NCI-H1105 treated with DMSO at 0.1 percent for 48 hours (cell line): ENCODE measurements around the gene NIBAN1.
"Not testable (repeated sequence)": the region's sequence is repeated elsewhere in the genome, so short reads cannot be mapped to it uniquely, and the experiment has no call there.

Experiments used
- DNase-seq: peaks from one replicate; lab custom pipeline; 2025; lab: John Stamatoyannopoulos, UW

The NIBAN1 gene, protein sequence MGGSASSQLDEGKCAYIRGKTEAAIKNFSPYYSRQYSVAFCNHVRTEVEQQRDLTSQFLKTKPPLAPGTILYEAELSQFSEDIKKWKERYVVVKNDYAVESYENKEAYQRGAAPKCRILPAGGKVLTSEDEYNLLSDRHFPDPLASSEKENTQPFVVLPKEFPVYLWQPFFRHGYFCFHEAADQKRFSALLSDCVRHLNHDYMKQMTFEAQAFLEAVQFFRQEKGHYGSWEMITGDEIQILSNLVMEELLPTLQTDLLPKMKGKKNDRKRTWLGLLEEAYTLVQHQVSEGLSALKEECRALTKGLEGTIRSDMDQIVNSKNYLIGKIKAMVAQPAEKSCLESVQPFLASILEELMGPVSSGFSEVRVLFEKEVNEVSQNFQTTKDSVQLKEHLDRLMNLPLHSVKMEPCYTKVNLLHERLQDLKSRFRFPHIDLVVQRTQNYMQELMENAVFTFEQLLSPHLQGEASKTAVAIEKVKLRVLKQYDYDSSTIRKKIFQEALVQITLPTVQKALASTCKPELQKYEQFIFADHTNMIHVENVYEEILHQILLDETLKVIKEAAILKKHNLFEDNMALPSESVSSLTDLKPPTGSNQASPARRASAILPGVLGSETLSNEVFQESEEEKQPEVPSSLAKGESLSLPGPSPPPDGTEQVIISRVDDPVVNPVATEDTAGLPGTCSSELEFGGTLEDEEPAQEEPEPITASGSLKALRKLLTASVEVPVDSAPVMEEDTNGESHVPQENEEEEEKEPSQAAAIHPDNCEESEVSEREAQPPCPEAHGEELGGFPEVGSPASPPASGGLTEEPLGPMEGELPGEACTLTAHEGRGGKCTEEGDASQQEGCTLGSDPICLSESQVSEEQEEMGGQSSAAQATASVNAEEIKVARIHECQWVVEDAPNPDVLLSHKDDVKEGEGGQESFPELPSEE

DNA sequence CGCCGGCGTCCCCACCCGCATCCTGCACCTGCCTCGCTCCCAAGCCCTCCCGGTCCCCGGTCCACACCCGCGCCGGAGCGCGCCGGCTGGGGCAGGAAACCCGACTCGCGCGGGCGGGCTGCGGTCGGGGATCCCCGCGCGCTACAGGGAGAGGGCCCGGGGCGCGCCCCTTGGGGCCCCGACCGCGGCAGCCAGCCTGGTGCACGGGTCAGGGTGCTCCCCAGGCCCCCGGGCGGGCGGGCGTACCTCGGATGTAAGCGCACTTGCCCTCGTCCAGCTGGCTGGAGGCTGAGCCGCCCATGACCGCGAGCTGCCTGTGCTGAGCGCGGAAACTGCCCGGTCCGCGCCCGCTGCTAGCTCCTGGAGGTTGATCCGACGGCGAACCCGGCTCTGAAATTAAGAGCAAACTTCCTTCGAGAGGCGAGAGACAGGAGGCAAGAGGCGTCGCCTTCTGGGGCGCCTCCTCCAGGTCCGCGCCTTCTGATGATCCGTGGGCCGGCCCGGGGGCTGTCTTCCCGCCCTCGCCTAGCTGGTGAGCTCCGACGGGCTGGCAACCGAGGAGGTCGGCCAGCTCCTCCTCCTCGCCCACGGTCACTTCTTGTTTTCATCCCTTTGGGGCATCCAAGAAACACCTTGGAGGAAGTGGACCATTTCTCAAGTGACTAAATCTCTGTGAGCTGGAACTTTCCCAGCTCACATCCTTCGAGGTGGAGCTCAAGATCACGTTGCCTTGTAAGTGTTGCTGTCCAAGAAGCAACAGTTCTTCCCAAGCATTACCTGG is at the start of gene NIBAN1:
TSS of gene NIBAN1 (minus strand) at position 453 of the 781 bp plus-strand sequence. CDS start at position 301, 152 bp downstream.
- DNase-seq = no peak

DNA sequence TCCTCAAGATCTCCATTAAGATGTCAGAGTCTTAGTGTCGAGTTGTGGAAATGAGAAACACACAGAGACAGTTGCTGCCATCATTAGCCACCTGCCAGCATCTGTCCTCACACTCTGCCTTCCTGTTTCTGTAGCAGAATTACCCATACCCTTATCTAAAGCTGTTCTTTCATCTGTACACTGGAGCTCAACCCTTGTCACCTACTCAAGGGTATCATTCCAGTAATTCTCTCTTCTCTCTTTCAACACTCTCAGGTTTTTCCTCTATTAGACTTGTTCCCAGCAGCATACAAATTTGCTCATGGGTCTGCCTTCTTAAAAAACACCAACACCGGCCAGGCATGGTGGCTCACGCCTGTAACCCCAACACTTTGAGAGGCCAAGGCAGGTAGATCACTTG is 43.7 kb upstream of the NIBAN1 start:
- DNase-seq = no peak

DNA sequence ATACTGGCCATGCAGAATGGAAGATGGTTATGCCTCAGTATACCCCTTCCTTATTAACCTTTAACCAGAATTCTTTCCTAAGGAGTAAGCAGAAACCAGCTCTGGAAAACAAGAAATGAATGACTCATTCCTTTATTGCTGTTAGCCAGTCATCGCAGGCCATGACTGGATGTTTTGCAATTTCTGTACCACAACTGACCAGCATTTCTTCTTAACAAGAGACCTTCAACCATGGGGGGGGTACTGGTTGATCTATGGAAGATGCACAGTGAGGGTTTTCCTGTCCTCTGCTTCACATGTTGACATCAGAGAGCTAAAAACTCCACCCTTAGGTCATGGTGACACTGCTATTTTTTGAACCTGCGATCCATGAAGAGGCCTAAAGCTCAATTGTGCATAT is 43.0 kb upstream of the NIBAN1 start:
- no peak for DNase-seq

DNA sequence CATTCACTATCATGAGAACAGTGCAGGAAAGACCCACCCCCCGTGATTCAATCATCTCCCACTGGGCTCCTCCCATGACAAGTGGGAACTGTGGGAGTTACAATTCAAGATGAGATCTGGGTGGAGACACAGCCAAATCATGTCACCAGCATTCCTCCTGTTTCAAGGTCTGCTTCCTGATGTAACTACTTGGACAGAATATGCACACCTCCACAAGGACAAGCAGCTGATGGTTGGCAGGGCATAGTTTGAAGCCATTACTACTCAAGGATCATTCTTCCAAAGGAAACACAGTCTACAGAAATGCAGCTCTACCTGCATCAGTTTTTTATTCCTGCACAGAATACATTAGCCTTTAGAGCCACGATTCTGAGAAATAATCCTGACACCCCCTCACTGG is 42.6 kb upstream of the NIBAN1 start:
- no peak for DNase-seq

DNA sequence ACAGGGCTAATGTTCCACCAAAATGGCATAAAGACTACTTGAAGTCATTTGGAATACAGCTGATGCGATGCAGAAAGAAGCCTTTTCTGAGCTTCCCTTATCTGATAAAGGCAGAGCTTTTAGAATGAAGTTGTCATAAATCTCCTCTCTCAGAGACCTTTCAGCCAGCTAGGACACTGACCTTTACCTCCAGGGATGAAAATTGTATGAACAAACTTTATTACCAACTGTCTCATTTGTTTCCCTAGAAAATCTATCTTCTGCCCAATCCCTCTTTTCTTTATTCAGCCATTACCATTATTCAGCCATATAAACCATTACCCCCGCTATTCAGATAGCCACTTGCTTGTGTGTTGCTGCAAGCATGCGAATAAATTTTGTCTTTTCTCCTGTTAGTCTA is 41.3 kb upstream of the NIBAN1 start:
- no peak for DNase-seq

DNA sequence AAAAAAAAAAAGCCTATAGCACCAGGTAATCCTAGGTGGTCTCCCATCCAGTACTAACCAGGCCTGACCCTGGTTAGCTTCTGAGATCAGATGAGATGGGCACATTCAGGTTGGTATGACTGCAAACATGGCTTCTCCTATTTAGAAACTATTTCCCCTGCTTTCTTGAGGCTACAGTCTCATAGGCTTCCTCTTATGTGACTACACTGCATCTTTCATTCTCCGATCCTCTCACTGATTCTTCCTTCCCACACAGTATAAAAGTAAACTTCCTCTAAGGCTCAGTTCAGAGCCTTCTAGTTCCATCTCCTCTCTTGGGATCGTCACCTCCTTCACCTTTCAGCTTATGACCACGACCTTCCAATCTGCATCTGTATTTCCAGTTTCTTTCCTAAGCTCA is 40.6 kb upstream of the NIBAN1 start:
- no peak for DNase-seq

DNA sequence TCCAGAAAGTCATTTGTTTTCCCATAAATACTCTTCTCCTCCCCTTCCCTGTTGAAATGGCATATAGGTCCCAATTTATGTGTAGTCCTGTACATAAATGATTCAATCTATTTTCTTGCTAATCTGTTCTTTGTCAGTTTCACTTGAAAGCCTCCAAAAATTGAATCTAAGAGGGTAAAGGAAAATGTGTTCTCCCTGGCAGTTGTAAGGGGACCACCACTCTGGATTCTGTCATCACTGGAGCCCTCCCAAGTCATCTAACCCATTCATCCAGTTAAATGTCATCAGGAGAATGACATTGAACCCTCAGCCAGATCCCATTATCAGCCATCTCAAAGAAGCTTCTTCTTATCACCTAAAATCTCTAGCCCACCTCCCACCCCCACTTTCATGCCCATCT is 36.1 kb upstream of the NIBAN1 start:
- no peak for DNase-seq

DNA sequence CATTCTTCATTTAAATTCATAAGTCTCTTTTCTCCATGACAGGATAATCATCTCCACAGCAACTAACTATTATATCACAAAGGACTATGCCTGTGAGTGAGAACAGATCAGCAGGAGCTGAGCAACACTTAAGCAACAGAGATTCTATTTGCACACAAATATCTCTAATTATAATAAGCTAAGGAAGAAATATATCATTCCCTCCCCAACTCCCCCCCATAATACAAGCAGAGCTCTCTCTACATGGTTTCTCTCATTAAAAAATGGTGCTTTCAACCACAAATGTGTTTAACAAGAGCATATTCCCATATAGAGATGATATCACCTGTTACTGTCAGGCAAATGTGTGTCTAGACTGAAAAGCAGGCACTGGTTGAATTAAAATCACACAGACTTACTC is 34.5 kb upstream of the NIBAN1 start:
- no peak for DNase-seq

DNA sequence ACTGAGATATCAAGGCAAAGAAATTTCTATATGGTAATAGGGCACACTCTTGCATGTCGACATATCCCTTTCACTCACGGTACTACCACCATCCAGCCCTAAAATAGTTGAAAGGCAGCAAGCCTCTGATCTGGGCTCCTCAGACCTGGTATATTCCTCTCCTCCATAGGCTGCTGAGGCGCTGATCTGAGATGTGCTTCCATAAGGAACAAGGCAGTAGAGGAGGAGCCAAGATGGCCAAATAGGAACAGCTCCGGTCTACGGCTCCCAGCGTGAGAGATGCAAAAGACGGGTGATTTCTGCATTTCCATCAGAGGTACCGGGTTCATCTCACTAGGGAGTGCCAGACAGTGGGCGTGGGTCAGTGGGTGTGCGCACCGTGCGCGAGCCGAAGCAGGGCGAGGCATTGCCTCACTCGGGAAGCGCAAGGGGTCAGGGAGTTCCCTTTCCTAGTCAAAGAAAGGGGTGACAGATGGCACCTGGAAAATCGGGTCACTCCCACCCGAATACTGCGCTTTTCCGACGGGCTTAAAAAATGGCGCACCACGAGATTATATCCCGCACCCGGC is 27.1 kb upstream of the NIBAN1 start:
- not testable (repeated sequence) for DNase-seq

DNA sequence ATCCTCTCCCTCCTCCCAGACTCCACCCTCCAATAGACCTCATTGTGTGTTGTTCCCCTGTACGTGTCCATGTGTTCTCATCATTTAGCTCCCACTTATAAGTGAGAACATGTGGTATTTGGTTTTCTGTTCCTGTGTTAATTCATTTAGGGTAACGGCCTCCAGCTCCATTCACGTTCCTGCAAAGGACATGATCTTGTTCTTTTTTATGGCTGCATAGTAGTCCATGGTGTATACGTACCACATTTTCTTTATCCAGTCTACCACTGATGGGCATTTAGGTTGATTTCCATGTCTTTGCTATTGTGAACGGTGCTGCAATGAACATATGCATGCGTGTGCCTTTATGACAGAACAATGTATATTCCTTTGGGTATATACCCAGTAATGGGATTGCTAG is 25.7 kb upstream of the NIBAN1 start:
- DNase-seq = not testable (repeated sequence)

DNA sequence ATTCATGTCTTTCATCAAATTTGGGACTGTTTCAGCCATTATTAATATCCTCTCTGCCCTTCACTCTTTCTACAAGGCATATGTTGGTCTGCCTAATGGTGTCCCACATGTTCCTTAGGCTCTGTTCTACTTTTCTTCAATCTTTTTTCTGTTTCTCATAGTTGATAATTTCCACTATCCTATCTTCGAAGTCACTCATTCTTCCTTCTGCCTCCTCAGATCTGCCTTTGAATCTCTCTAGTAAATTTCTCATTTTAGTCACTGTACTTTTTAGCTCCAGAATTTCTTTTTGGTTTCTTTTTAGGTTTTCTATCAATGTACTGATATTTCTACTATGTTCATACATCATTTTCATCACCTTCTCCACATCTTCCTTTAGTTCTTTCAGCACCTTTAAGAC is 20.0 kb upstream of the NIBAN1 start:
- no peak for DNase-seq

DNA sequence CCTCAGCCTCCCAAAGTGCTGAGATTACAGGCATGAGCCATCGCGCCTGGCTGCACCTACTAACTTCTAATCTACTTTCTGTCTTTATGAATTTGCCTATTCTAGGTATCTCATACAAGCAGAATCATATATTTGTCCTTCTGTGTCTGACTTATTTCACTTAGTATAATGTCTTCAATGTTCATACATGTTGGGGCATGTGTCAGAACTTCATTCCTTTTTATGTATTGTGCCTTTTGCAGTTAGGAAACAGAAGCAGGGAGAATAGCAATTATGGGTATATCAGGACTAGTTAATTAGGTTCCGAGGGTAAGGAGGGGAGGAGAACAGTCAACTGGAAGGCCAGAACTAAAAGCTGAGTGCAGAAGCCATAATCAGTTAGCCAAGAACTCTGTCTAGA is 18.0 kb upstream of the NIBAN1 start:
- no peak for DNase-seq

DNA sequence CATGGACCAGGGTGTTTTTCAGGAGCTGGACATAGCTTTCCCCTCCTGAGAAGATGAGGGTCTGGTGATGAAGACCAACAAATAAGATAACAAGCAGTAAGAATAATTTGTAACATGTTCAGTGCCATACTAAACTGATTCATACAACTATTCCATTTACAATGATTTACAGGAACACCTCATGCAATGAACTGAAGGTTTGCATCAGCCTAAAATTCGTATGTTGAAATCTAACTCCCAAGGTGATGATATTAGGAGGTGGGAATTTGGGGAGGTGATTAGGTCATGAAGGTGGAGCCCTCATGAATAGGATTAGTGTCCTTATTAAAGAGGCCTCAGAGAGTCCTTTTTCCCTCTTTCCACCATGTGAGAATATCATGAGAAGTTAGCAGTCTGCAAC is 15.9 kb upstream of the NIBAN1 start:
- no peak for DNase-seq

DNA sequence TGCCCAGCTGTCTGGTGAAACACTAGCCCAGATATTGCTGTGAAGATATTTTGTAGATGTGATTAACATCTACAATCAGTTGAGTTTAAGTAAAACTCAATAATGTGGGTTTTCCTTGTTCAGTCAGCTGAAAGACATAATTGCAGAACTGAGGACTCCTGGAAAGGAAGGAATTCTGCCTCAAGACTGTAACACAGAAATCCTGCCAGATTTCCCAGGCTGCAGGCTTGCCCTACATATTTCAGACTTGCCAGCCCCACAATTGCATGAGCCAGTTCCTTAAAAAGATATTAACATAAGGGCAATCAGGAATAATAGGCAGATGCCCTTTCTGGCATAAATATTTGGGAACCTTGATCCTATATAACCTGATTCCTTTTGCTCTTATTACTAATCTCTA is 14.2 kb upstream of the NIBAN1 start:
- no peak for DNase-seq

DNA sequence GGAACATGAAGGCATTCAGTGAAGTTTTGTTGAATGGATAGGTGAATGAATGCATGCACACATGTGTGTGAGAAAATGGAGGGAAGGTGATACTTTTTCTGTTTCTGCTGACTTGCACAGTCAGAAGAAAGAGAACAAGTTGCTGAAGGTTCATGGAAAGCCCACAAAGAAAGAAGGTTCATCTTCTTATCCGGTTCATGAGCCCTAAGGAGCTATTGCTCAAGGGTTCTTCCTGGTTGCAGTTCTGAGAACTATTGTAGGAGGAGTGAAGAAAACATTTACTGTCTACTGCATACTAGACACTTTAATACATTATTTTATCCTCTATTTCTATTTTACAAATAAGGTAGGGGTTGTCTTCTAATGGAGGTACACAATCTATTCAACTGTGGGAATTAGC is 13.4 kb upstream of the NIBAN1 start:
- DNase-seq = no peak

DNA sequence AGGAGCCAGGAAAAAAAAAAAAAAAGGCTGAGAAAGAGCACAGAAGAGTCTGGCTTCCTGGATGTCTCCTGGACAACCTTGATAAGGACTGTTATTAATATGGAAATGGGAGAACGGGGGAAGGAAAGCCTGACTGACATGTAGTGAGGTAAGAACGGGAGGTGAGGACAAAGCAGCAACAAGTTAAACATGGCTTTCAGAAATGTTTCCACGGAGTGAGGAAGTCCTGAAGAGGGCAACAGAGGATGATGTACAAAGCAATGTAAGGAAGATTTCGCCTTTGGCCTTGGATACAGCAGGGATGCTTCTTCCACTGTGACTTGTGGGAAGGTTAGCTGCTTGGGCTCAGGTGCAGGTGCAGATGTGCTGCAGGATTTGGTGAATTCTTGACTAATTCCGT is 11.9 kb upstream of the NIBAN1 start:
- no peak for DNase-seq

DNA sequence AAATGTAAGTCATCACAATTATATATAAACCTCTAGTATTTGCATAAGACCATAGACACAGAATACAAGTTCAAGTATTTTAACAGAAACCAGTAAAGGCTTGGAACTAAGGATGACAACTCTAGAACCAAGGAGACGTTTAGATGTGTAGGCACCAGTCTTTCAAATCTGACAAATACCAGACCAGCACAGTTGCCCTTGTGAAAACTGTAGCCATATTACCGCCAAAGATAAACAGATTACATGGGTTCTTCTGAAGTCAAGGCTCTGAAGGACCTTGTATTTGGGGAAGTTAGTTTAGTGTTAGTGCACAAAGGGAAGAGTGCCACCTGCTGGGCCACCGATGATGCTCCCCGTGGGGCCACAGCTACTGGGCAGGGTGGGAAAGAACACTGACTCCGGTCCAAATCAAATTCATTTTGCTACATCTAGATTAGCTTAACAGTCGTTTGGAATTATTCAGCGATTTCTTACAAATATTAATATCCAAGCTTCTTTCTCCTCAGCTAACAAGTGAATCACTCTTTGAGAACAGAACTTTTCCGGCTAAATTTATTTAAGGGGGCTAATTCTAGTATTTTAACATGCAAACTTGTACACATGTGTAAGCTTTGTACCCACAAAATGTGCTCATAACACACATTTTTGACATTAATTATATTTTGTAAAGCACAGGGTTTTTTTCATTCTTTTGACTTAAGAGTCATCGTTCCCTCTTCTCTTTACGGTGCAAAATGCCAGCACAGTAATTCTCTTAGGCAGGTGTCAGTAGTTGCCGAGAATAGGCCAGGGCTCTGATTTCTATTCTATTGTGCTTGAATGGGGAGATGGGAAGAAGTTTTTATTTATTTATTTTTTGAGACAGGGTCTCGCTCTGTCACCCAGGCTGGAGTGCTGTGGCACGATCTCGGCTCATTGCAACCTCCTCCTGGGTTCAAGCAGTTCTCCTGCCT is 8.0 kb upstream of the NIBAN1 start:
- DNase-seq = peak; percentile 78

DNA sequence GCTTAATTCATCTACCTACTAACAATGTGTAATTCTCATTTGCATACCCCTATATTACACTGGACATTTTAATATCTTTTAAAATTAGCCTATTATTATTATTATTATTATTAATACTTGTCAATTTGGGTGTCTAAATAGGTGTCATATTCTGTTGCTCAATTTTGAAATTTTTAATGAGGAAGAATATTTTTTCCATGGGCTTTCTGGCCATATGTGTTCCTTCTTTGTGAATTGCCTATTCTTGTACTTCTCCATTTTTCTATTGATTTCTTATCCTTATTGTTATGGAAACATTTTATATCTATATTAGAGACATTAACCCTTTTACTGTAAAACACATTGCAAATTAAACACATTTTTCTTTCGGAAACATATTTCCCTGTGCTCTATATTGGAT is 6.4 kb upstream of the NIBAN1 start:
- no peak for DNase-seq

DNA sequence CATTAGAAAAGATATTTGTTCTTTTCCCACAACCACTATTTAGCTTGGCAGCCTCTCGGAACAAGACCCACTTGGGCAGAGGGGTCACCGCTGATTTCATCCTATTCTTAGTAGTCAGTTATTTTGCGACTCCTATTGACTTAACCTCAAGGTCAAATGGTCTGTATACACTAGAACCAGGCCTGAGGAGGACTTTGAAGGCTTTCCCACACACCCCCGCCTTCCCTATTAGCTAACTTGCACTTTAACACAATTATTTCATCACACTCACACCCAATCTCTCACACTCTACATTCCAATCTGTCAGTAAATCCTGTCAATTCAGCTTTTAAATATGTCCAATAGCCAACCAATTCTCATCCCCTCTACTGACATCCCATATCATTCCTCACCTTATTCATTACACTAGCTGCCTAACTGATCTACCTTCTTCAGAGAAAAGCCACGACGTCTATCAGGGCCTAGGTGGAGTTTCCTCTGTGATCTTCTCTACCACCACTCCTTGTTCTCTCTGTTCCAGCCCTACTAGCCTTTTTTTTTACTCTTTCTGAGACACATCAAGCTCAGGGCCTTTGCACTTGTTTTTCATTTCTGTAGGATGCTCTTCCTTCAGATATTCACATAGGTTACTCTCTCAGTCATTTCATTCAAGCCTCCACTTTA is 1.0 kb upstream of the NIBAN1 start:
- no peak for DNase-seq

DNA sequence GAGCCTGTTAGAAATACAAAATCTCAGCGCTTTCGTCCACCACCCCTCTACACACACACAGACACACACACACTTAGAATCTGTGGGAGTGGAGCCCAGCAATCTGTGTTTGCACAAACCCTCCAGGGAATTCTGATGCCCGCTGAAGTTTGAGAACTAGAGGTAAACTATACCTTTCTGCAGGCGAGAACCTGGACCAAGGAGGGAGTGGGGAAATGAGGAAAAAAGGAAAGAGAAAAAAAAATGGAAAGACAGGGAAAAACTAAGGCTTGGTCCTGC is 468 bp upstream of the NIBAN1 start:
- no peak for DNase-seq
